Lung (tissue), 12 donors: Measurements from ENCODE around the gene WDR38. TPM values are rescaled to one million over a fixed set of nuclear protein-coding genes. Genes with fewer than 3 reads are reported as not detected.

Source experiments
- ATAC-seq: fragments of 200-7000 bp; cut with Tn5 transposase; one replicate; pipeline ENCODE4 v1.9.1; 2020; ENCODE audit warnings: moderate number of reproducible peaks; ENCODE audit not compliant: insufficient read depth, low FRiP score
- DNase-seq, 3 donors: peaks; one replicate each; pipeline ENCODE4 v3.0.0-alpha.2; 2013 to 2017
- H3K27ac ChIP-seq, 2 donors: one replicate each; pipeline ENCODE4 v1.5.1; 2013; ENCODE audit warnings: mild to moderate bottlenecking in 2 of 2, moderate library complexity in 2 of 2, control low read depth in 1 of 2, inconsistent platforms in 1 of 2, low read depth in 1 of 2, low read length in 1 of 2
- H3K27me3 ChIP-seq, 3 donors: one replicate each; pipeline ENCODE4 v1.5.1; 2013; ENCODE audit warnings: low read length in 2 of 3; ENCODE audit not compliant: control insufficient read depth in 3 of 3, insufficient read depth in 3 of 3
- H3K36me3 ChIP-seq, 4 donors: one replicate each; pipeline ENCODE4 v1.5.1; 2013; ENCODE audit warnings: low read length in 4 of 4, mild to moderate bottlenecking in 1 of 4, moderate library complexity in 1 of 4; ENCODE audit not compliant: control insufficient read depth in 4 of 4, insufficient read depth in 4 of 4
- H3K4me1 ChIP-seq, 5 donors: one replicate each; pipeline ENCODE4 v1.5.1; 2013; ENCODE audit warnings: low read length in 5 of 5, mild to moderate bottlenecking in 2 of 5, moderate library complexity in 1 of 5; ENCODE audit not compliant: control insufficient read depth in 5 of 5, insufficient read depth in 5 of 5
- H3K4me3 ChIP-seq: one replicate; pipeline ENCODE4 v1.5.1; 2013; ENCODE audit warnings: mild to moderate bottlenecking, control low read depth, moderate library complexity
- H3K9ac ChIP-seq, 2 donors: one replicate each; pipeline ENCODE4 v1.5.1; 2013; ENCODE audit warnings: low read length in 2 of 2, control low read depth in 1 of 2; ENCODE audit not compliant: insufficient read depth in 1 of 2
- H3K9me3 ChIP-seq, 4 donors: one replicate each; pipeline ENCODE4 v1.5.1; 2013; ENCODE audit warnings: low read length in 3 of 4, mild to moderate bottlenecking in 1 of 4, moderate library complexity in 1 of 4; ENCODE audit not compliant: control insufficient read depth in 4 of 4, insufficient read depth in 3 of 4
- WGBS, 2 donors: extraction: QIAGEN DNeasy Blood & Tissue Kit; methylation state at CpG; one replicate each; pipeline ENCODE4 v1.1.7; 2013; 5-methylcytosine and 5-hydroxymethylcytosine counted together
- polyA plus RNA-seq, 2 donors: library from polyadenylated mRNA; stranded (reverse); fragments of 200-250 nt; gene quantifications; one replicate each; pipeline ENCODE4 v1.2.1, GENCODE V29; 2013
- total RNA-seq, 2 donors: library from RNA; depleted of rRNA in 1 of 2; stranded (reverse); fragments of >200 nt in 1 of 2; gene quantifications; one replicate each; pipeline ENCODE4 v1.2.1, GENCODE V29; 2014 to 2021
- TF ChIP-seq, protein P1 (sequence below): IDR thresholded peaks from 2 replicates; pipeline ENCODE4 v1.5.1; 2012; ENCODE audit warnings: mild to moderate bottlenecking; ENCODE audit errors: control extremely low read depth, extremely low read depth
- donor health status: control.
- donor health status: control.
- donor health status: Bipolar disorder and iron deficiency.
- donor health status: healthy.
- donor health status: DM: yes; HTN: yes; CAD: no.

The WDR38 gene
- total and polyA plus RNA-seq, 4 donors = 6.0 to 28.9 (median 12.1) TPM

DNA sequence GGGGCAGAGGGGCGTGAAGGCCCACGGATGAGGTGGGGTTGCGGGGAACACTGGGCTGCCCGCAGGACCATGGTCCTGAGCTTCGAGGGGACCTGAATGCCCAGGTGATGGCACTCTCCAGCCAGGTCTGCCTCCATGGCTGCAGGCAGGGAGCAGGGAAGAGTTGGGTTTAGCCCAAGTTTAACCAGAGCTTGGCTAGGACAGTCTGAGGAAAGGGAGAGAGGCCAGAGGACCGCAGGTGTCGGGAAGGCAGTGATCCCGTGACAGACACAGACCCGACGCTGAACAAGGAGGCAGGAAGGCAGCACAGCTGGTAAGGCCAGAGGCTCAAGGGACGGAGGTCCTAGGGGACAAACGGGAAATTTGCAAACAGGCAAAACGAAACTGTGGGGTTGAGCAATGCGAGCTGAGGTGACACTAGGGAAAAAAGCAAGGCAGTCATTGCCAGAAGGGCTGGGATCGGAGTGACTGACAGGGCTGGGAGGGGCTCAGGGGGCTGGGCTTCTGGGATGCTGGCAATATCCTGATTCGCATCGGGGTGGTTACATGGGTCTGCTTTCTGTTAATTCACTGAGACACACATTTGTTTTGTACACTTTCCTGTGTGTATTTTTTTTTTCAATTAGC, 33.7 kb downstream of the WDR38 start:
- no peak for DNase-seq
- Histone ChIP-seq H3K9me3 (peaks cover 0 to 3% (median 0%) of the 10 kb centered on the region in 4 donors), H3K27ac (no peak overlapping the region), H3K4me3 (no peak overlapping the region), H3K27me3 (no peaks in the 10 kb centered on the region), H3K9ac (no peak overlapping the region), H3K4me1 (no peaks in the 10 kb centered on the region), H3K36me3 (peaks cover 9 to 59% (median 29%) of the 10 kb centered on the region in 4 donors)
- WGBS, 2 donors = 86 to 91% methylated on average over 17 of the region's 17 CpGs
- no peak for ATAC-seq
- TF ChIP-seq, protein P1, sequence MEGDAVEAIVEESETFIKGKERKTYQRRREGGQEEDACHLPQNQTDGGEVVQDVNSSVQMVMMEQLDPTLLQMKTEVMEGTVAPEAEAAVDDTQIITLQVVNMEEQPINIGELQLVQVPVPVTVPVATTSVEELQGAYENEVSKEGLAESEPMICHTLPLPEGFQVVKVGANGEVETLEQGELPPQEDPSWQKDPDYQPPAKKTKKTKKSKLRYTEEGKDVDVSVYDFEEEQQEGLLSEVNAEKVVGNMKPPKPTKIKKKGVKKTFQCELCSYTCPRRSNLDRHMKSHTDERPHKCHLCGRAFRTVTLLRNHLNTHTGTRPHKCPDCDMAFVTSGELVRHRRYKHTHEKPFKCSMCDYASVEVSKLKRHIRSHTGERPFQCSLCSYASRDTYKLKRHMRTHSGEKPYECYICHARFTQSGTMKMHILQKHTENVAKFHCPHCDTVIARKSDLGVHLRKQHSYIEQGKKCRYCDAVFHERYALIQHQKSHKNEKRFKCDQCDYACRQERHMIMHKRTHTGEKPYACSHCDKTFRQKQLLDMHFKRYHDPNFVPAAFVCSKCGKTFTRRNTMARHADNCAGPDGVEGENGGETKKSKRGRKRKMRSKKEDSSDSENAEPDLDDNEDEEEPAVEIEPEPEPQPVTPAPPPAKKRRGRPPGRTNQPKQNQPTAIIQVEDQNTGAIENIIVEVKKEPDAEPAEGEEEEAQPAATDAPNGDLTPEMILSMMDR = no peak

DNA sequence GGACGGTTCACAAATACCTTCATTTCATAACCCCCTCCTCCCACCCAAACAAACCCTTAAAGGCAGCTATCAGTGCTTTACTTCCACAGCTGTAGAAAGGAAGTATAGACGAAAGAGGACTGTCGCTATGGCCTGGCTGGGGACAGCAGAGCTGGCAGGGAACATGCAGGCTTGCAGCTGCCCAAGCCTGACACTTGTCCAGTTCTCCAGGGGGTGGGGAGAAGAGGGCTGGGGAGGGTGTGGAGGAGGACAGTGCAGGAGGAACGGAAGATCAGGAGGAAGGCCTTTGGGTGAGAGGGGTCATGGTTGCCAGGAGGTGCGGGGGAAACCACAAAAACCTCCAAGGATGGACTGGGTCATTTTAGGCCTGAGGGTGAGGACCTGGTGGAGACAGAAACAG, 34.6 kb downstream of the WDR38 start:
- H3K27me3 ChIP-seq = no peaks in the 10 kb centered on the region
- WGBS, 2 donors = 85 to 93% methylated on average over 5 of the region's 5 CpGs
- TF ChIP-seq, protein P1 = no peak
- H3K9me3 ChIP-seq = peaks cover 0 to 3% (median 0%) of the 10 kb centered on the region in 4 donors
- no peak overlapping the region for H3K27ac ChIP-seq
- ATAC-seq = no peak
- H3K36me3 ChIP-seq = peaks cover 11 to 51% (median 29%) of the 10 kb centered on the region in 4 donors
- H3K4me3 ChIP-seq = no peak overlapping the region
- no peaks in the 10 kb centered on the region for H3K4me1 ChIP-seq
- no peak for DNase-seq
- H3K9ac ChIP-seq = no peak overlapping the region

DNA sequence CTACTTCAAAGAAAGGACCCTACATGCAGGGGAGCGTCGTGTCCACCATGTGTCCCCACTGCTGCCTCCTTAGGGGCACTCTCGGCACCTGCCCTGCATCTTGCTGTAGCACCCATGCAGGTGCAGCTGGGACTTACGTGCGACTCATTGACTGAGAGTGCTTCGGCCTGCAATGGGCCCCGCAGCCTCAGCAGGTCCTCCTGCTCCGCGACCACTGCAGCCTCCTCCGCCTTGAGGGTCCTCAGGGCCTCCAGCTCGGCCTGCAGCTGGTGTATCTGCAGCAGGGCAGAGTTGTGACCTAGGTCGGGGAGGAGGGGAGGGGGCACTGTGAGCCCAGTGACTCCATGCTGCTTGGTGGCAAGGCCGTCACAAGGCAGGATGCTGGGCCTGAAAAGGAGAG, 35.7 kb downstream of the WDR38 start:
- Histone ChIP-seq H3K4me3 (no peak overlapping the region), H3K27me3 (no peaks in the 10 kb centered on the region), H3K9ac (no peak overlapping the region), H3K4me1 (no peaks in the 10 kb centered on the region), H3K36me3 (peaks cover 13 to 58% (median 33%) of the 10 kb centered on the region in 4 donors), H3K9me3 (peaks cover 0 to 3% (median 0%) of the 10 kb centered on the region in 4 donors), H3K27ac (no peak overlapping the region)
- TF ChIP-seq, protein P1 = no peak
- WGBS, 2 donors = 97% methylated on average over 13 of the region's 13 CpGs
- ATAC-seq = no peak
- DNase-seq = no peak

DNA sequence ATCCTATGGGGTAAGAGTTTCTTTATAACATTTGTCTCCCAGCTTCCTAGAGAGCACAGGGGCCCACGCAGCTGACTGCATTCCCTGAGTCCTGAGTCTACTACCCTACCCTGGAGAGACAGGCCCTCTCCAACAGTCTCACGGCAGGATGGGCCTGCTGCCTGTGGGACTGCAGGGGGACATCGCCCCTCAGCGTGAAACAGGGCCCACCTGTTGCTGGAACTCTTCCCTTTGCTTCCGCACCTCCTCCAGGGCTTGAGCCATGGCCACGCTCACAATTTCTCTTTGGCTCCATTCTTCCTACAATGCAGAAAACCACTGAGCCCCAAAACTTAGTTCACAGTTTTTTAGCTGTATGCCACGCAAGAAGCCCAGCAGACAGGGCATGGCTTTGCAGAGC, 36.9 kb downstream of the WDR38 start:
- H3K27ac ChIP-seq = no peak overlapping the region
- H3K9ac ChIP-seq = no peak overlapping the region
- no peaks in the 10 kb centered on the region for H3K27me3 ChIP-seq
- ATAC-seq (no peak), DNase-seq (no peak)
- H3K4me3 ChIP-seq = no peak overlapping the region
- H3K9me3 ChIP-seq = peaks cover 0 to 3% (median 0%) of the 10 kb centered on the region in 4 donors
- H3K4me1 ChIP-seq = no peaks in the 10 kb centered on the region
- WGBS, 2 donors = 96 to 98% methylated on average over 7 of the region's 7 CpGs
- TF ChIP-seq, protein P1 = no peak
- peaks cover 13 to 60% (median 35%) of the 10 kb centered on the region in 4 donors for H3K36me3 ChIP-seq
